SK-N-MC (cell line): ENCODE data around the gene C11orf54.

ENCODE experiments used
- EZH2 ChIP-seq: fragments of 200-600 bp; sonication (generic); IDR thresholded peaks from one replicate; pipeline ENCODE4 v1.6.1; 2017; ENCODE audit warnings: antibody characterized with exemption
- FOXP2 ChIP-seq: optimal IDR thresholded peaks from 2 replicates; pipeline ENCODE3; 2011; ENCODE audit warnings: mild to moderate bottlenecking, moderate library complexity; ENCODE audit not compliant: insufficient read depth; ENCODE audit errors: extremely low read length, control extremely low read depth
- POLR2AphosphoS5 ChIP-seq: IDR thresholded peaks from 2 replicates; pipeline ENCODE4 v1.6.1; 2012; ENCODE audit warnings: mild to moderate bottlenecking, low read depth, low read length, borderline replicate concordance

DNA sequence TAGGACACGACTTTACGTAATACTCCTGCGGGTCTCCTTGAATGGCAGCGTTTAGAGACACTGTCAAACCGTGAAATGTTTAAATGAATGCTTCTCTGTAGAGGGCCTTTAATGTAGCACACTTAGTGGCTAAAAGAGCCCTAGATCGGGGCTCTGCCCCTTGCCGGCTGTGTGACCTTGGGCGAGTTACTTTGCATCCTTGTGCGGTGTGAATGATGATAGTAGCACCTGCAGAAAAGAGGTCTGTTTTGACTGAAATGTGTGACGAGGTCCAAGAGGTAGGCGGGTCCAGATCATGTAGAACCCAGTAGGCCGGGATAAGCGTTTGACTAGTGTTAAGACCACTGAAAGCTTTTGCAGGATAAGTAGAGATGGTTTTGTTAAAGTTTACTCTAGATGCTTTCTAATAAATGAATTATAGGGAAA, 43.5 kb downstream of the C11orf54 start:
- TF ChIP-seq EZH2 (no peak), POLR2AphosphoS5 (no peak), FOXP2 (no peak)
